ENCODE data around the gene THSD7A. TPM values are rescaled to one million over a fixed set of nuclear protein-coding genes. Genes with fewer than 3 reads are reported as not detected.

The THSD7A gene
- total and polyA plus RNA-seq, 2 of the 8 experiments (the other 6 are each of a cell fraction or from before 2014, with no cell fraction given) = 0.44 to 1.2 TPM

DNA sequence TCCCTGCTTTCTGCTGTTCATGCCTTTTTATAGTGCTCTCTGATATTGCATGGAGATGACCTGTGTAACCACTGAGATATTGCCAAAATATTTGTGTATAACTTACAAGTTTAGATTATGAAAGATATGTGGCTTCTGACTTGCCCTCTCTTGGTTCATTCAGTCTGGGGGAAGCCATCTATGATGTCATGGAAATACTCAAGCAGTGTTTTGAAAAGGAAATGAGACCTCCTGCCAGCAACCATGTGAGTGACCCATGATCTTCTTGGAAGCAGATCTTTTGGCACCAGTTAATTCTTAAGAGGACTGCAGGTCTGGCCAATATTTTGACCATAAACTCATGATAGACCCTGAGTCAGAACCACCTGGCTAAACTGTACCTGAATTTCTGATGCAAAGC lies 183.0 kb downstream of the THSD7A start:
- H3K4me2 ChIP-seq (ENCODE audit: insufficient read depth in 1 of 2, low read depth in 2 of 2, low read length in 2 of 2) = no peak overlapping the region
- H3K23ac ChIP-seq (ENCODE audit: insufficient read length) = no peak overlapping the region
- H4K20me1 ChIP-seq (replicated peaks in 1 of 2; ENCODE audit: control insufficient read depth in 1 of 2, insufficient read depth in 2 of 2, low read length in 2 of 2) = no peaks in the 10 kb centered on the region
- H4K8ac ChIP-seq (ENCODE audit: extremely low read depth, insufficient read depth, low read length) = no peak overlapping the region
- H3K23me2 ChIP-seq (ENCODE audit: low read depth, low read length) = no peaks in the 10 kb centered on the region; the same call in 1 of the 2 replicates
- H2BK15ac ChIP-seq (ENCODE audit: low read length) = no peak overlapping the region
- H3K9me3 ChIP-seq (ENCODE audit: insufficient read depth in 2 of 2, low read depth in 1 of 2, low read length in 1 of 2) = no peaks in the 10 kb centered on the region
- no peak overlapping the region for H3K4ac ChIP-seq (replicated peaks; ENCODE audit: insufficient read length, low read depth, low read length)
- CTCF ChIA-PET (ENCODE audit: partially characterized antibody) = interaction anchor here (1.3 kb wide), 1 partner anchor 100 kb away, joined by 3 read pairs; no protein-coding TSS in a partner anchor
- no peak overlapping the region for H3K4me3 ChIP-seq (ENCODE audit: extremely low read depth in 1 of 4, insufficient read depth in 2 of 4, low read depth in 3 of 4, low read length in 4 of 4)
- H3K36me3 ChIP-seq (ENCODE audit: control insufficient read depth in 2 of 4, insufficient read depth in 4 of 4, low read length in 3 of 4) = no peaks in the 10 kb centered on the region
- H3K27ac ChIP-seq (ENCODE audit: low read depth, low read length) = no peak overlapping the region
- no peak overlapping the region for H2BK20ac ChIP-seq (ENCODE audit: low read length)
- no peak overlapping the region for H3K18ac ChIP-seq (ENCODE audit: extremely low read depth, low read length)
- no peak overlapping the region for H2BK12ac ChIP-seq (ENCODE audit: low read depth, low read length)
- H3K27me3 ChIP-seq (replicated peaks in 1 of 4; ENCODE audit: control insufficient read depth in 3 of 4, extremely low read depth in 1 of 4, insufficient read depth in 3 of 4, low read length in 3 of 4) = no peaks in the 10 kb centered on the region
- no peaks in the 10 kb centered on the region for H3K79me2 ChIP-seq (ENCODE audit: control insufficient read depth in 1 of 2, insufficient read depth in 2 of 2, low read length in 2 of 2)
- no peak overlapping the region for H3K9ac ChIP-seq (replicated peaks in 1 of 4; ENCODE audit: extremely low read depth in 1 of 4, low read depth in 3 of 4, low read length in 3 of 4)
- POLR2A ChIA-PET (ENCODE audit: partially characterized antibody) = no interaction called here
- H3K14ac ChIP-seq (ENCODE audit: insufficient read length) = no peak overlapping the region
- no peak overlapping the region for H4K91ac ChIP-seq (replicated peaks; ENCODE audit: insufficient read length, low read length)
- H4K5ac ChIP-seq (ENCODE audit: insufficient read length, low read depth, low read length) = no peak overlapping the region
- H3K79me1 ChIP-seq (ENCODE audit: low read depth, low read length) = no peaks in the 10 kb centered on the region
- no peak for TF ChIP-seq KDM5A (IDR thresholded peaks at IDR 0.05; ENCODE audit: low read length)
- TF ChIP-seq GTF2F1 (IDR thresholded peaks at IDR 0.05; ENCODE audit: borderline replicate concordance, low read depth, low read length) = no peak
- no peak for TF ChIP-seq FOSL1 (IDR thresholded peaks at IDR 0.05; ENCODE audit: insufficient read depth, low read depth, low read length)
- no peak for TF ChIP-seq BACH1 (IDR thresholded peaks at IDR 0.05; ENCODE audit: low read length)
- no peak for TF ChIP-seq NRF1 (IDR thresholded peaks at IDR 0.05; ENCODE audit: low read depth, low read length)
- TF ChIP-seq YY1 (IDR thresholded peaks at IDR 0.05; ENCODE audit: low read depth, low read length) = no peak
- TF ChIP-seq, protein P1, sequence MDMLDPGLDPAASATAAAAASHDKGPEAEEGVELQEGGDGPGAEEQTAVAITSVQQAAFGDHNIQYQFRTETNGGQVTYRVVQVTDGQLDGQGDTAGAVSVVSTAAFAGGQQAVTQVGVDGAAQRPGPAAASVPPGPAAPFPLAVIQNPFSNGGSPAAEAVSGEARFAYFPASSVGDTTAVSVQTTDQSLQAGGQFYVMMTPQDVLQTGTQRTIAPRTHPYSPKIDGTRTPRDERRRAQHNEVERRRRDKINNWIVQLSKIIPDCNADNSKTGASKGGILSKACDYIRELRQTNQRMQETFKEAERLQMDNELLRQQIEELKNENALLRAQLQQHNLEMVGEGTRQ (IDR thresholded peaks at IDR 0.05; ENCODE audit: low read length) = no peak
- no peak for TF ChIP-seq CEBPB (IDR thresholded peaks at IDR 0.05; ENCODE audit: low read depth, low read length)
- TF ChIP-seq EZH2 (IDR thresholded peaks at IDR 0.05; ENCODE audit: low read depth, low read length, severe bottlenecking) = no peak
- no peak for TF ChIP-seq SAP30 (IDR thresholded peaks at IDR 0.05; ENCODE audit: insufficient read depth, insufficient replicate concordance, low read length)
- no peak for TF ChIP-seq MAX (IDR thresholded peaks at IDR 0.05)
- TF ChIP-seq TBP (IDR thresholded peaks at IDR 0.05; ENCODE audit: low read depth, low read length) = no peak
- DNase-seq (ENCODE audit: low read depth in 1 of 2, low spot score in 2 of 2) = no peak
- no peaks in the 10 kb centered on the region for H3K4me1 ChIP-seq (replicated peaks in 1 of 4; ENCODE audit: control insufficient read depth in 3 of 4, insufficient read depth in 4 of 4, low read length in 3 of 4)
- no peak overlapping the region for H2BK5ac ChIP-seq (ENCODE audit: low read depth, low read length)
- H2BK120ac ChIP-seq (replicated peaks; ENCODE audit: low read depth, low read length) = no peak overlapping the region
- no peak overlapping the region for H3K56ac ChIP-seq (replicated peaks; ENCODE audit: insufficient read length, low read depth, low read length)
- no peak overlapping the region for H2AFZ ChIP-seq (ENCODE audit: low read length)
- H2AK5ac ChIP-seq (ENCODE audit: low read depth, low read length) = no peak overlapping the region
- no peak for FAIRE-seq

Data from H1 (cell line).